Measurements from ENCODE around the gene GALT.

DNA sequence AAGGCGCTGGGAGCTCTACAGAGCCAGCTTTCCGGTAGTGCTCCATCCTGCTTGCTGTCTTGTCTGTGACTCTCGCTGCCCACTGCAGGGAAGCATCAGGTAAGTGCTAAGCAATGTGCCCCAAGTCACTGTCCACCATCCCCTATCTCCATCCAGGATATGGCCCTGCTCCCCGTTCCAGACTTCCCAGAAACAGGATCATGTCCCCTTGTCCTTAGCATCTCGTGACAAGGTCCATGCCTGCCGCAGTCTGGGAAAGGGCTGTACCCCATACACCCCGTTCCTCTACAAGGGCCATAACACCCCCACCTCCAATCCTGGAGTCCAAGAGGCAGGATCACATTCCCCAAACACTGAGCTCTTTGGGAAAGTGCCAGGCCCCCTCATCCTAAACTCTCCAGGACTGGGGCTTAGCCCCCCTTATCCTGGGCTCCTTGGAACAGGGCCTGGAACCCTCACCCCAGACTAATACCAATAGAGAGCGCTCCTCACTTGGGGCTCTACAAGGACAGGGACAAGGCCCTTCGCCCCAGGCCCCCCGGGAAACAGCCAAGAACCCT is 35.1 kb upstream of the GALT start:
- TF ChIP-seq, protein P1, sequence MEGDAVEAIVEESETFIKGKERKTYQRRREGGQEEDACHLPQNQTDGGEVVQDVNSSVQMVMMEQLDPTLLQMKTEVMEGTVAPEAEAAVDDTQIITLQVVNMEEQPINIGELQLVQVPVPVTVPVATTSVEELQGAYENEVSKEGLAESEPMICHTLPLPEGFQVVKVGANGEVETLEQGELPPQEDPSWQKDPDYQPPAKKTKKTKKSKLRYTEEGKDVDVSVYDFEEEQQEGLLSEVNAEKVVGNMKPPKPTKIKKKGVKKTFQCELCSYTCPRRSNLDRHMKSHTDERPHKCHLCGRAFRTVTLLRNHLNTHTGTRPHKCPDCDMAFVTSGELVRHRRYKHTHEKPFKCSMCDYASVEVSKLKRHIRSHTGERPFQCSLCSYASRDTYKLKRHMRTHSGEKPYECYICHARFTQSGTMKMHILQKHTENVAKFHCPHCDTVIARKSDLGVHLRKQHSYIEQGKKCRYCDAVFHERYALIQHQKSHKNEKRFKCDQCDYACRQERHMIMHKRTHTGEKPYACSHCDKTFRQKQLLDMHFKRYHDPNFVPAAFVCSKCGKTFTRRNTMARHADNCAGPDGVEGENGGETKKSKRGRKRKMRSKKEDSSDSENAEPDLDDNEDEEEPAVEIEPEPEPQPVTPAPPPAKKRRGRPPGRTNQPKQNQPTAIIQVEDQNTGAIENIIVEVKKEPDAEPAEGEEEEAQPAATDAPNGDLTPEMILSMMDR (IDR thresholded peaks at IDR 0.05): no peak
- TF ChIP-seq POLR2A (IDR thresholded peaks at IDR 0.05): no peak
